GM23338 (cell line): ENCODE data around the gene WDR38. TPM values are rescaled to one million over a fixed set of nuclear protein-coding genes. Genes with fewer than 3 reads are reported as not detected.

Experiments
- ATAC-seq: fragments of 200-7000 bp; cut with Tn5 transposase; 3 replicates; pipeline ENCODE4 v1.9.1; 2020
- DNase-seq: peaks from one replicate; pipeline ENCODE4 v3.0.0-alpha.2; 2015; ENCODE audit warnings: low spot score
- H2AFZ ChIP-seq: fragments of 200-600 bp; sonication (generic); 2 replicates; pipeline ENCODE4 v1.8.0; 2016; ENCODE audit warnings: antibody characterized with exemption, mild to moderate bottlenecking, moderate library complexity
- H3F3A ChIP-seq: fragments of 200-600 bp; sonication (generic); replicated peaks from 2 replicates; pipeline ENCODE4 v1.8.0; 2017; ENCODE audit warnings: antibody characterized with exemption, mixed run types, low read depth
- H3K27ac ChIP-seq: fragments of 200-600 bp; sonication (generic); 2 replicates; pipeline ENCODE4 v1.6.1; 2016; ENCODE audit warnings: low read depth
- H3K27me3 ChIP-seq: fragments of 200-600 bp; sonication (generic); 2 replicates; pipeline ENCODE4 v1.8.0; 2016; ENCODE audit warnings: mild to moderate bottlenecking, mixed run types, moderate library complexity; ENCODE audit not compliant: insufficient read depth
- H3K36me3 ChIP-seq: fragments of 200-600 bp; sonication (generic); 2 replicates; pipeline ENCODE4 v1.8.0; 2016; ENCODE audit warnings: mild to moderate bottlenecking; ENCODE audit not compliant: insufficient read depth
- H3K4me1 ChIP-seq: fragments of 200-600 bp; sonication (generic); 2 replicates; pipeline ENCODE4 v1.8.0; 2016; ENCODE audit warnings: mild to moderate bottlenecking, moderate library complexity; ENCODE audit not compliant: insufficient read depth
- H3K4me2 ChIP-seq: fragments of 200-600 bp; sonication (generic); 2 replicates; pipeline ENCODE4 v1.7.1; 2017; ENCODE audit warnings: mixed run types
- H3K4me3 ChIP-seq: fragments of 200-600 bp; sonication (generic); 2 replicates; pipeline ENCODE4 v1.6.1; 2016; ENCODE audit warnings: mixed run types
- H3K79me2 ChIP-seq: fragments of 200-600 bp; sonication (generic); replicated peaks from 2 replicates; pipeline ENCODE4 v1.8.0; 2017; ENCODE audit warnings: mild to moderate bottlenecking; ENCODE audit not compliant: insufficient read depth
- H3K9me2 ChIP-seq: fragments of 200-600 bp; sonication (generic); 2 replicates; pipeline ENCODE4 v1.8.0; 2017; ENCODE audit not compliant: insufficient read depth
- H4K20me1 ChIP-seq: fragments of 200-600 bp; sonication (generic); replicated peaks from 2 replicates; pipeline ENCODE4 v1.8.0; 2017; ENCODE audit warnings: mild to moderate bottlenecking; ENCODE audit not compliant: insufficient read depth
- H3K27ac Mint-ChIP-seq: 2 replicates; pipeline ENCODE4 v1.8.0; 2020; ENCODE audit warnings: inconsistent platforms, mild to moderate bottlenecking, moderate library complexity, mixed read lengths
- H3K27me3 Mint-ChIP-seq: 3 replicates; pipeline ENCODE4 v1.8.0; 2022; ENCODE audit warnings: low read depth, mild to moderate bottlenecking, moderate library complexity, mixed read lengths, inconsistent platforms; ENCODE audit not compliant: insufficient read depth, poor library complexity
- H3K36me3 Mint-ChIP-seq: 3 replicates; pipeline ENCODE4 v1.8.0; 2021; ENCODE audit warnings: low read depth, mild to moderate bottlenecking, inconsistent platforms, moderate library complexity, mixed read lengths
- H3K4me1 Mint-ChIP-seq: 3 replicates; pipeline ENCODE4 v1.8.0; 2020; ENCODE audit warnings: mild to moderate bottlenecking, inconsistent platforms, mixed read lengths
- H3K4me3 Mint-ChIP-seq: 3 replicates; pipeline ENCODE4 v1.8.0; 2021; ENCODE audit warnings: moderate library complexity, mild to moderate bottlenecking, inconsistent platforms, mixed read lengths
- H3K9me3 Mint-ChIP-seq: 3 replicates; pipeline ENCODE4 v1.8.0; 2020; ENCODE audit warnings: moderate library complexity, mild to moderate bottlenecking, inconsistent platforms, mixed read lengths
- CREB1 ChIP-seq: fragments of 250-450 bp; sonication (Bioruptor Pico); IDR thresholded peaks from 2 replicates; pipeline ENCODE4 v1.5.0; 2020; ENCODE audit warnings: low read depth, mild to moderate bottlenecking, moderate library complexity
- CTCF ChIP-seq, 2 experiments: fragments of 200-600 bp in 1 of 2; sonication (generic) in 1 of 2; conservative IDR thresholded peaks; 2 replicates each; pipeline versions ENCODE4 v1.5.1 to v1.6.1; 2016 to 2017; ENCODE audit warnings: antibody characterized with exemption in 2 of 2, low read depth in 2 of 2, mild to moderate bottlenecking in 2 of 2, moderate library complexity in 1 of 2
- ETS1 ChIP-seq: IDR thresholded peaks from 2 replicates; pipeline ENCODE4 v1.6.1; 2016; ENCODE audit warnings: antibody characterized with exemption
- EZH2 ChIP-seq: fragments of 200-600 bp; sonication (generic); IDR thresholded peaks from one replicate; pipeline ENCODE4 v1.8.0; 2017; ENCODE audit warnings: antibody characterized with exemption, mild to moderate bottlenecking, low read depth; ENCODE audit not compliant: unreplicated experiment
- JUNB ChIP-seq: IDR thresholded peaks from one replicate; pipeline ENCODE4 v1.6.1; 2016; ENCODE audit warnings: antibody characterized with exemption; ENCODE audit not compliant: unreplicated experiment
- NANOG ChIP-seq: IDR thresholded peaks from 2 replicates; pipeline ENCODE4 v1.6.1; 2016; ENCODE audit warnings: antibody characterized with exemption, borderline replicate concordance
- POLR2AphosphoS5 ChIP-seq: IDR thresholded peaks from 2 replicates; pipeline ENCODE4 v1.6.1; 2016; ENCODE audit warnings: antibody characterized with exemption, low read depth
- REST ChIP-seq: IDR thresholded peaks from one replicate; pipeline ENCODE4 v1.6.1; 2018; ENCODE audit warnings: antibody characterized with exemption; ENCODE audit not compliant: unreplicated experiment
- ZNF462 ChIP-seq: fragments of 250-450 bp; sonication (Bioruptor Pico); IDR thresholded peaks from 2 replicates; pipeline ENCODE4 v1.5.0; 2020; ENCODE audit warnings: mild to moderate bottlenecking, moderate library complexity
- polyA plus RNA-seq: library from polyadenylated mRNA; unstranded; fragments of >200 nt; fragmentation: Nextera tagmentation; extraction: Ambion mirVana; gene quantifications from 2 replicates; pipeline ENCODE4 v1.2.1, GENCODE V29; 2016
- total RNA-seq: library from RNA; depleted of rRNA; stranded (reverse); fragments of >200 nt; shearing (Covaris generic); gene quantifications from 2 replicates; pipeline ENCODE4 v1.2.3, GENCODE V29; 2014

WDR38 gene
- total and polyA plus RNA-seq, 2 experiments from 2014 or later = not detected

GRCh38 chr9:124846969-124847368 lies 6.3 kb upstream of the WDR38 start (continued):
- no peak for TF ChIP-seq ETS1

- no peaks in the 10 kb centered on the region for H3K27me3 ChIP-seq
- H3F3A ChIP-seq = no peaks in the 10 kb centered on the region; the same call in 1 of the 2 replicates
- no peak overlapping the region for H2AFZ ChIP-seq
- H4K20me1 ChIP-seq = no peaks in the 10 kb centered on the region
- H3K4me1 ChIP-seq = peaks cover 3% of the 10 kb centered on the region; the same call in 1 of the 2 replicates
- no peaks in the 10 kb centered on the region for H3K9me3 Mint-ChIP-seq
- ATAC-seq (no peak), DNase-seq (no peak)
- peaks cover 2% of the 10 kb centered on the region for H3K27me3 Mint-ChIP-seq
- H3K4me2 ChIP-seq = no peak overlapping the region
- H3K4me1 Mint-ChIP-seq = peaks cover 9% of the 10 kb centered on the region
- H3K79me2 ChIP-seq = no peaks in the 10 kb centered on the region
- H3K27ac Mint-ChIP-seq = no peak overlapping the region
- no peaks in the 10 kb centered on the region for H3K9me2 ChIP-seq
- H3K36me3 Mint-ChIP-seq = no peaks in the 10 kb centered on the region
- no peak overlapping the region for H3K4me3 Mint-ChIP-seq
- no peak overlapping the region for H3K4me3 ChIP-seq
- H3K27ac ChIP-seq = no peak overlapping the region
- H3K36me3 ChIP-seq = no peaks in the 10 kb centered on the region
- TF ChIP-seq POLR2AphosphoS5 = no peak
- TF ChIP-seq CTCF (conservative IDR thresholded peaks at IDR 0.05; ENCODE audit: low read depth in 2 of 2) = no peak
- TF ChIP-seq EZH2 = no peak
- TF ChIP-seq JUNB = no peak
- no peak for TF ChIP-seq ZNF462 (CRISPR knock-in tag)
- TF ChIP-seq NANOG = no peak
- TF ChIP-seq ETS1 = no peak
- TF ChIP-seq CREB1 = no peak
- TF ChIP-seq REST = no peak
These were observed 3.5 kb upstream of the WDR38 start for GRCh38 chr9:124849801-124850200.
